HEK293T (cell line): Measurements from ENCODE around the gene NOL3.
"Not testable (repeated sequence)": the region's sequence is repeated elsewhere in the genome, so short reads cannot be mapped to it uniquely, and the experiment has no call there.

Source experiments
- CTCF ChIA-PET: fragments of 350-600 bp; formaldehyde crosslinking; extraction: SDS; loops from one replicate; lab custom pipeline; 2021; ENCODE audit warnings: antibody characterized with exemption, inconsistent platforms; lab: Yijun Ruan, JAX
- POLR2A ChIA-PET: fragments of 350-600 bp; formaldehyde crosslinking; extraction: SDS; loops from one replicate; lab custom pipeline; 2020; ENCODE audit warnings: antibody characterized with exemption, inconsistent platforms; lab: Yijun Ruan, JAX
- DNase-seq: peaks from one replicate; pipeline ENCODE4 v3.0.0; 2012; ENCODE audit warnings: mixed read lengths; ENCODE audit errors: extremely low spot score
- ARNT ChIP-seq: fragments of 450-650 bp; IDR thresholded peaks from 2 replicates; pipeline ENCODE4 v1.6.1; 2017; ENCODE audit warnings: mild to moderate bottlenecking
- BHLHE40 ChIP-seq: fragments of 450-650 bp; IDR thresholded peaks from 2 replicates; pipeline ENCODE4 v1.6.1; 2016; ENCODE audit warnings: mild to moderate bottlenecking, moderate library complexity, borderline replicate concordance
- CTBP1 ChIP-seq: fragments of 450-650 bp; IDR thresholded peaks from 2 replicates; pipeline ENCODE4 v1.6.1; 2016; ENCODE audit warnings: borderline replicate concordance
- ELF4 ChIP-seq: fragments of 450-650 bp; IDR thresholded peaks from 2 replicates; pipeline ENCODE4 v1.6.1; 2017; ENCODE audit warnings: antibody characterized with exemption
- FOXA1 ChIP-seq: fragments of 450-650 bp; IDR thresholded peaks from 2 replicates; pipeline ENCODE4 v1.6.1; 2016; ENCODE audit warnings: mild to moderate bottlenecking
- FOXK2 ChIP-seq: fragments of 450-650 bp; IDR thresholded peaks from 2 replicates; pipeline ENCODE4 v1.6.1; 2016; ENCODE audit warnings: mild to moderate bottlenecking
- FOXM1 ChIP-seq: fragments of 450-650 bp; IDR thresholded peaks from 2 replicates; pipeline ENCODE4 v1.6.1; 2017; ENCODE audit warnings: mild to moderate bottlenecking, borderline replicate concordance
- HDGF ChIP-seq: fragments of 450-650 bp; IDR thresholded peaks from 2 replicates; pipeline ENCODE4 v1.6.1; 2017; ENCODE audit warnings: antibody characterized with exemption, borderline replicate concordance
- L3MBTL2 ChIP-seq: fragments of 450-650 bp; conservative IDR thresholded peaks from 2 replicates; pipeline ENCODE4 v1.6.1; 2016; ENCODE audit warnings: mild to moderate bottlenecking
- LEF1 ChIP-seq: fragments of 450-650 bp; IDR thresholded peaks from 2 replicates; pipeline ENCODE4 v1.6.1; 2017; ENCODE audit warnings: mild to moderate bottlenecking, borderline replicate concordance
- NFRKB ChIP-seq: fragments of 450-650 bp; IDR thresholded peaks from 2 replicates; pipeline ENCODE4 v1.6.1; 2016; ENCODE audit warnings: mild to moderate bottlenecking, moderate library complexity
- PKNOX1 ChIP-seq: fragments of 450-650 bp; IDR thresholded peaks from 2 replicates; pipeline ENCODE4 v1.6.1; 2016
- SP1 ChIP-seq: fragments of 450-650 bp; IDR thresholded peaks from 2 replicates; pipeline ENCODE4 v1.6.1; 2017
- SUZ12 ChIP-seq: fragments of 450-650 bp; IDR thresholded peaks from 2 replicates; pipeline ENCODE4 v1.6.1; 2016; ENCODE audit warnings: mild to moderate bottlenecking
- TARDBP ChIP-seq: fragments of 450-650 bp; IDR thresholded peaks from 2 replicates; pipeline ENCODE4 v1.6.1; 2016
- ZNF384 ChIP-seq: fragments of 450-650 bp; IDR thresholded peaks from 2 replicates; pipeline ENCODE4 v1.6.1; 2016

Gene NOL3

GRCh38 chr16:67170168-67170948, at the start of gene NOL3:
TSS of gene NOL3 (plus strand) at chr16:67170538.
- TF ChIP-seq SUZ12: no peak
- TF ChIP-seq FOXA1: no peak
- no peak for TF ChIP-seq NFRKB
- TF ChIP-seq FOXM1: no peak
- TF ChIP-seq LEF1: no peak
- TF ChIP-seq L3MBTL2: no peak
- TF ChIP-seq ELF4: no peak

GRCh38 chr16:67122799-67123198, 47.5 kb upstream of the NOL3 start:
- POLR2A ChIA-PET, CTCF ChIA-PET, DNase-seq: not testable (repeated sequence)

More at GRCh38 chr16:67170168-67170948, at the start of gene NOL3:
- CTCF ChIA-PET: interaction anchor here (0.7 to 3.5 kb wide), 9 partner anchors 10 to 255 kb away, joined by 3 to 19 read pairs (median 5); partner anchors contain the start of genes EXOC3L1, FBXL8 and TRADD
- DNase-seq: peak; percentile 62
- POLR2A ChIA-PET: interaction anchor here (0.7 to 2.4 kb wide), 10 partner anchors 8 to 209 kb away, joined by 3 to 9 read pairs (median 6); partner anchors contain the start of genes CES3, EXOC3L1 and TMEM208

GRCh38 chr16:67128417-67128816, 41.9 kb upstream of the NOL3 start:
- POLR2A ChIA-PET: no interaction called here
- TF ChIP-seq BHLHE40 (no peak), NFRKB (no peak), ARNT (no peak), PKNOX1 (no peak), ZNF384 (no peak), TARDBP (no peak), CTBP1 (no peak), FOXK2 (no peak), LEF1 (no peak), FOXA1 (no peak), SP1 (no peak), SUZ12 (no peak), FOXM1 (no peak), HDGF (no peak), L3MBTL2 (no peak), ELF4 (no peak)
- CTCF ChIA-PET: interaction anchor here (1.2 kb wide), 1 partner anchor 9 kb away, joined by 3 read pairs; no protein-coding TSS in a partner anchor
- DNase-seq: no peak

DNA sequence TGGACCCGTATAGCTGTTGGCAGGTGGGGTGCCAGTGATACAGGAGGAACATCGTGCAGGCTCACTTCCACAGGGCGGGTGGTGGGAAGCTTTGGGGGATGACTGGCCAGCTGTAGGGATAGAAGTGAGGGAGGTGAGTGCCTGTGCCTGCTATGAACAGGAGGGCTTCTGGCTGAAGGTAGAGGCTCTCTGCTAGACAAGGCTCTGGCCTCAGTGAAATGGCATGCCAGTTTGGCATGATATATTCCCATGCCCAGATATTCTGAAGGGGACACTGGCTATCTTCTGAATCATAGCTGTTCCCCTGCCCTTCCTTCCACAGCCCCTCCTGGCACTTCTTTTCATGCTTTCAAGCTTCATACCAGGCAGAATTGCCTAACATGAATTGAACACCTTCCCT, 41.5 kb upstream of the NOL3 start:
- TF ChIP-seq BHLHE40: no peak
- ChIA-PET CTCF (interaction anchor here (1.2 kb wide), 1 partner anchor 10 kb away, joined by 3 read pairs; no protein-coding TSS in a partner anchor), POLR2A (no interaction called here)
- DNase-seq: no peak

DNA sequence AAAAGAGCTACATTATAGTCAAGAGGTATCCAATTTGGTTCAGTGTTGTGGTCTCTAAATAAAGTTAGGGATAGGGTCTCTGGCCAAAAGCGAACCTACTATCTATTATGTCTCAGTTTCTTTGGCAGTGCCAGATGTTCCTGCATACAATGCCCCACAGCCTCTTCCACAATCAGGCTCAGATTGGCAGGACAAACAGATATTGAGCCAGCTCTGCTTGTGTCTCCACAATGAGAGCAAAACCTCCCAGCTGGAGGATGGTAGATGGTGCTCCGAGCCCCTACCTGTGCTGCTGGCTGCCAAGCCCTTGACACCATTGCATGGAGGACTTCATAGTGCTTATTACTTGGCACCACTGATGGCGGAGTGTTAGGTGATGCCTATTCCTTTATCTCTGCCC, 40.9 kb upstream of the NOL3 start:
- ChIA-PET POLR2A (no interaction called here), CTCF (interaction anchor here (1.2 to 2.0 kb wide), 2 partner anchors 10 to 25 kb away, joined by 3 to 10 read pairs; no protein-coding TSS in a partner anchor)
- TF ChIP-seq ARNT (no peak), TARDBP (no peak), L3MBTL2 (no peak), ZNF384 (no peak)
- no peak for DNase-seq

DNA sequence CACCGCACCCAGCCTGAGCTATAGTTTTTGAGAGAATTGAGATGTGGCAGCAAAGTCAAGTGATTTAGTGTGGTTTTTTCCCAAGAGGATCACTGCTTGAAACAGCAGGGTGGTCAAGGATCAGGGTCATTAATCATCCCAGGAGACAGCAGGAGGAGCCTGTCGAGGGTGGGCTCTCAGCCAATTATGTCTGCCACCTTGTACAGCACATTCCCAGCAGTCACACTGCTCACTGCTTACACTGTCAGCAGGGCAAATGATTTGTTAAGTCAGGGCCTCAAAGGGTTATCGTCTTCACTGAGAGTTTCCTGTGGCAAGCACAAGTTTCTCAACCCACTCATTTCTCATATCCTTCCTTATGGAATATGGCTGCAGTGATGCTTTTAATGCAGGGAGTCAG, 32.7 kb upstream of the NOL3 start:
- CTCF ChIA-PET: interaction anchor here (0.6 to 0.7 kb wide), 2 partner anchors 20 to 381 kb away, joined by 4 to 5 read pairs; no protein-coding TSS in a partner anchor
- POLR2A ChIA-PET: no interaction called here
- no peak for DNase-seq
- peak; percentile 79 for TF ChIP-seq PKNOX1
- no peak for TF ChIP-seq HDGF

DNA sequence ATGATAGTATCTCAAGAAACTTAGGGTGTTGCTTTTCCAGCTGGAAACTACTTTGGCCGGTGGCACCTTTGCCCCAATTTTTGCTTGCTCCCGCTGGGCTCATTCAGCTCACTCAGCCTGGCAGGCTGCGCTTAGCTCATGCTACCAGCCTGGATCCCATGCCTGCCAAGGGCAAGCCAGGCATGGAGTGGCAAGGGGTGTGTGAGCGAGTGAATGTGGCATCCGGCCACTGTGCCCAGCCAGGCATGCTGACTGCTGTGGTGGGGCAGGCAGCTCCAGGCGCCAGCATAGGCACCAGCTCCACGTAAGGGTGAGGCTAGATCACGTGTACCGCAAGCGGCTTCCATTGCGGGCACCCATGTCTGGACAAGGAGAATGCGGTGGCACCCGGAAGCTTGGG, 28.9 kb upstream of the NOL3 start:
- TF ChIP-seq TARDBP: no peak
- no peak for TF ChIP-seq FOXK2
- TF ChIP-seq LEF1: no peak
- TF ChIP-seq ELF4: no peak
- no peak for TF ChIP-seq BHLHE40
- TF ChIP-seq FOXA1: no peak
- TF ChIP-seq SP1: no peak
- ChIA-PET CTCF (interaction anchor here (2.0 to 2.3 kb wide), 2 partner anchors 14 to 180 kb away, joined by 5 to 6 read pairs; partner anchors contain the start of gene CES3), POLR2A (interaction anchor here (1.5 kb wide), 1 partner anchor 19 kb away, joined by 6 read pairs; the partner anchor contains the start of genes FBXL8 and TRADD)
- DNase-seq: no peak

- no peak for DNase-seq
- TF ChIP-seq ARNT (no peak), L3MBTL2 (no peak), NFRKB (no peak), PKNOX1 (no peak), FOXA1 (no peak), ZNF384 (no peak), LEF1 (no peak), HDGF (no peak), CTBP1 (no peak), BHLHE40 (no peak)
- CTCF ChIA-PET: interaction anchor here (2.0 to 2.3 kb wide), 2 partner anchors 13 to 181 kb away, joined by 5 to 6 read pairs; partner anchors contain the start of gene CES3
- POLR2A ChIA-PET: interaction anchor here (1.5 kb wide), 1 partner anchor 18 kb away, joined by 6 read pairs; the partner anchor contains the start of genes FBXL8 and TRADD
These were observed 28.0 kb upstream of the NOL3 start for GRCh38 chr16:67142342-67142741.
